Esophagus (tissue), 2 donors: ENCODE data around the gene HIPK4. TPM values are rescaled to one million over a fixed set of nuclear protein-coding genes. Genes with fewer than 3 reads are reported as not detected.

ENCODE experiments used
- H3K27ac ChIP-seq, 2 donors: one replicate each; pipeline ENCODE4 v1.5.1; 2013; ENCODE audit warnings: low read depth in 2 of 2, mild to moderate bottlenecking in 2 of 2, inconsistent platforms in 1 of 2, low read length in 1 of 2, moderate library complexity in 1 of 2
- H3K27me3 ChIP-seq, 2 donors: one replicate each; pipeline ENCODE4 v1.6.1; 2013; ENCODE audit warnings: low read length in 2 of 2, control low read depth in 1 of 2, mild to moderate bottlenecking in 1 of 2; ENCODE audit not compliant: insufficient read depth in 2 of 2, control insufficient read depth in 1 of 2
- H3K36me3 ChIP-seq, 2 donors: one replicate each; pipeline ENCODE4 v1.6.1; 2013; ENCODE audit warnings: low read length in 1 of 2; ENCODE audit not compliant: control insufficient read depth in 2 of 2, insufficient read depth in 2 of 2
- H3K4me1 ChIP-seq, 2 donors: one replicate each; pipeline ENCODE4 v1.6.1; 2013; ENCODE audit warnings: low read length in 1 of 2; ENCODE audit not compliant: control insufficient read depth in 2 of 2, insufficient read depth in 2 of 2
- H3K4me3 ChIP-seq, 2 donors: one replicate each; pipeline ENCODE4 v1.5.1; 2013; ENCODE audit warnings: low read length in 2 of 2, mild to moderate bottlenecking in 2 of 2, low read depth in 1 of 2, moderate library complexity in 1 of 2
- H3K9me3 ChIP-seq, 2 donors: one replicate each; pipeline ENCODE4 v1.6.1; 2013; ENCODE audit warnings: mild to moderate bottlenecking in 2 of 2, low read depth in 1 of 2, low read length in 1 of 2, moderate library complexity in 1 of 2; ENCODE audit not compliant: control insufficient read depth in 2 of 2, insufficient read depth in 1 of 2
- WGBS, 2 donors: extraction: QIAGEN DNeasy Blood & Tissue Kit; methylation state at CpG; one replicate each; pipeline ENCODE4 v1.1.7; 2013; 5-methylcytosine and 5-hydroxymethylcytosine counted together
- polyA plus RNA-seq, 2 donors: library from polyadenylated mRNA; stranded (reverse); fragments of 200-250 nt; gene quantifications; one replicate each; pipeline ENCODE4 v1.2.3, GENCODE V29; 2013
- donor health status: healthy with polysubstance abuse.
- donor health status: Bipolar disorder and iron deficiency.

The HIPK4 gene
- polyA plus RNA-seq, 2 donors: 0.04 to 0.08 TPM

GRCh38 chr19:40369797-40370196 lies 20.2 kb downstream of the HIPK4 start:
- Histone ChIP-seq H3K27me3 (no peaks in the 10 kb centered on the region), H3K27ac (no peak overlapping the region), H3K4me1 (peaks cover 0 to 4% of the 10 kb centered on the region in 2 donors), H3K36me3 (peaks cover 8 to 19% of the 10 kb centered on the region in 2 donors), H3K9me3 (no peaks in the 10 kb centered on the region), H3K4me3 (no peak overlapping the region)
- WGBS, 2 donors: 91% methylated on average over 12 of the region's 12 CpGs

GRCh38 chr19:40367577-40368434 lies 22.2 kb downstream of the HIPK4 start:
- Histone ChIP-seq H3K4me3 (no peak overlapping the region), H3K4me1 (peaks cover 0 to 4% of the 10 kb centered on the region in 2 donors), H3K36me3 (peaks cover 8 to 13% of the 10 kb centered on the region in 2 donors), H3K27ac (no peak overlapping the region), H3K27me3 (no peaks in the 10 kb centered on the region), H3K9me3 (no peaks in the 10 kb centered on the region)
- 85 to 90% methylated on average over 16 of the region's 16 CpGs for WGBS, 2 donors

GRCh38 chr19:40366697-40367561 lies 23.1 kb downstream of the HIPK4 start:
- 86% methylated on average over 27 of the region's 27 CpGs for WGBS, 2 donors
- Histone ChIP-seq H3K27ac (no peak overlapping the region), H3K9me3 (no peaks in the 10 kb centered on the region), H3K4me3 (no peak overlapping the region), H3K27me3 (no peaks in the 10 kb centered on the region), H3K4me1 (peaks cover 0 to 4% of the 10 kb centered on the region in 2 donors), H3K36me3 (peaks cover 8 to 13% of the 10 kb centered on the region in 2 donors)

GRCh38 chr19:40365613-40366401 lies 24.2 kb downstream of the HIPK4 start:
- WGBS, 2 donors: 23 to 32% methylated on average over 28 of the region's 28 CpGs
- Histone ChIP-seq H3K9me3 (no peaks in the 10 kb centered on the region), H3K4me3 (peak overlapping the region; percentile 33 to 42), H3K36me3 (peaks cover 8% of the 10 kb centered on the region in 2 donors), H3K27ac (no peak overlapping the region), H3K4me1 (peaks cover 0 to 4% of the 10 kb centered on the region in 2 donors), H3K27me3 (no peaks in the 10 kb centered on the region)

GRCh38 chr19:40365010-40365409 lies 25.0 kb downstream of the HIPK4 start:
- Histone ChIP-seq H3K4me1 (peaks cover 0 to 4% of the 10 kb centered on the region in 2 donors), H3K36me3 (peaks cover 6 to 8% of the 10 kb centered on the region in 2 donors), H3K4me3 (no peak overlapping the region), H3K27ac (no peak overlapping the region), H3K9me3 (no peaks in the 10 kb centered on the region), H3K27me3 (no peaks in the 10 kb centered on the region)
- WGBS, 2 donors: 56 to 76% methylated on average over 3 of the region's 3 CpGs

GRCh38 chr19:40363069-40363468 lies 26.9 kb downstream of the HIPK4 start:
- no peaks in the 10 kb centered on the region for H3K27me3 ChIP-seq
- no peaks in the 10 kb centered on the region for H3K9me3 ChIP-seq
- H3K36me3 ChIP-seq: peaks cover 4 to 8% of the 10 kb centered on the region in 2 donors
- WGBS, 2 donors: 80 to 84% methylated on average over 5 of the region's 5 CpGs
- H3K27ac ChIP-seq: no peak overlapping the region
- H3K4me1 ChIP-seq: peaks cover 0 to 6% of the 10 kb centered on the region in 2 donors
- H3K4me3 ChIP-seq: no peak overlapping the region

- Histone ChIP-seq H3K9me3 (no peaks in the 10 kb centered on the region), H3K4me3 (no peak overlapping the region), H3K4me1 (peaks cover 0 to 6% of the 10 kb centered on the region in 2 donors), H3K27ac (no peak overlapping the region), H3K36me3 (peaks cover 2 to 4% of the 10 kb centered on the region in 2 donors), H3K27me3 (no peaks in the 10 kb centered on the region)
- 86 to 89% methylated on average over 3 of the region's 3 CpGs for WGBS, 2 donors
These were observed 27.8 kb downstream of the HIPK4 start for GRCh38 chr19:40362160-40362559.

GRCh38 chr19:40360708-40361241 lies 29.2 kb downstream of the HIPK4 start:
- peaks cover 0 to 5% of the 10 kb centered on the region in 2 donors for H3K4me1 ChIP-seq
- H3K9me3 ChIP-seq: no peaks in the 10 kb centered on the region
- H3K4me3 ChIP-seq: no peak overlapping the region
- no peak overlapping the region for H3K27ac ChIP-seq
- no peaks in the 10 kb centered on the region for H3K27me3 ChIP-seq
- 84 to 86% methylated on average over 12 of the region's 12 CpGs for WGBS, 2 donors
- H3K36me3 ChIP-seq: no peaks in the 10 kb centered on the region
